Activated CD8-positive, alpha-beta memory T cell treated with anti-CD3 and anti-CD28 coated beads, Interleukin-2, amount 50 U/mL, for 24 hours (primary cell): ENCODE data around the gene LHFPL6.

Experiments
- DNase-seq: peaks from one replicate; pipeline ENCODE4 v3.0.0-alpha.2; 2020; ENCODE audit errors: extremely low read depth

Gene LHFPL6

GRCh38 chr13:39462428-39462827 is 140.6 kb downstream of the LHFPL6 start:
- no peak for DNase-seq

GRCh38 chr13:39461685-39462266 is 141.2 kb downstream of the LHFPL6 start:
- DNase-seq: no peak

GRCh38 chr13:39457274-39457673 is 145.7 kb downstream of the LHFPL6 start:
- DNase-seq: no peak

GRCh38 chr13:39455521-39456175 is 147.3 kb downstream of the LHFPL6 start:
- DNase-seq: no peak

GRCh38 chr13:39452834-39453233 is 150.2 kb downstream of the LHFPL6 start:
- DNase-seq: no peak

GRCh38 chr13:39452417-39452816 is 150.6 kb downstream of the LHFPL6 start:
- DNase-seq: no peak

GRCh38 chr13:39451860-39452301 is 151.1 kb downstream of the LHFPL6 start:
- no peak for DNase-seq

- DNase-seq: no peak
These were observed 151.7 kb downstream of the LHFPL6 start for GRCh38 chr13:39451301-39451700.

- DNase-seq: no peak
These were observed 152.8 kb downstream of the LHFPL6 start for GRCh38 chr13:39450176-39450575.

GRCh38 chr13:39448834-39449233 is 154.2 kb downstream of the LHFPL6 start:
- DNase-seq: no peak

GRCh38 chr13:39446865-39447264 is 156.1 kb downstream of the LHFPL6 start:
- DNase-seq: no peak

GRCh38 chr13:39444866-39445265 is 158.1 kb downstream of the LHFPL6 start:
- DNase-seq: no peak

- DNase-seq: no peak
These were observed 169.3 kb downstream of the LHFPL6 start for GRCh38 chr13:39433651-39434050.

GRCh38 chr13:39432196-39432595 is 170.8 kb downstream of the LHFPL6 start:
- no peak for DNase-seq

- DNase-seq: no peak
These were observed 180.0 kb downstream of the LHFPL6 start for GRCh38 chr13:39422845-39423565.

- no peak for DNase-seq
These were observed 183.1 kb downstream of the LHFPL6 start for GRCh38 chr13:39419876-39420275.

- no peak for DNase-seq
These were observed 183.9 kb downstream of the LHFPL6 start for GRCh38 chr13:39419068-39419467.

GRCh38 chr13:39418424-39418823 is 184.6 kb downstream of the LHFPL6 start:
- no peak for DNase-seq

GRCh38 chr13:39417643-39418042 is 185.3 kb downstream of the LHFPL6 start:
- no peak for DNase-seq

GRCh38 chr13:39417131-39417530 is 185.9 kb downstream of the LHFPL6 start:
- DNase-seq: no peak

- DNase-seq: no peak
These were observed 187.8 kb downstream of the LHFPL6 start for GRCh38 chr13:39415008-39415802.

GRCh38 chr13:39414339-39414738 is 188.7 kb downstream of the LHFPL6 start:
- no peak for DNase-seq
